Hematopoietic multipotent progenitor cell treated with erythropoietin and hydrocortisone succinate and interleukin-3 and kit ligand, for 6 days (in vitro differentiated cells): Measurements from ENCODE around the gene RUNX2.
A peak's percentile ranks its signal among the peaks of the same experiment; 100 is the strongest.

Experiments
- DNase-seq: peaks from one replicate; pipeline ENCODE4 v3.0.0-alpha.2; 2015

The RUNX2 gene

GRCh38 chr6:45686841-45687569 lies 358.9 kb downstream of the RUNX2 start:
- no peak for DNase-seq

GRCh38 chr6:45687570-45687969 lies 359.4 kb downstream of the RUNX2 start:
- no peak for DNase-seq

- DNase-seq = no peak
Observed at GRCh38 chr6:45688180-45688579, 360.1 kb downstream of the RUNX2 start.

- no peak for DNase-seq
Observed at GRCh38 chr6:45689926-45690615, 361.9 kb downstream of the RUNX2 start.

GRCh38 chr6:45690846-45691245 lies 362.7 kb downstream of the RUNX2 start:
- no peak for DNase-seq

GRCh38 chr6:45691426-45691825 lies 363.3 kb downstream of the RUNX2 start:
- no peak for DNase-seq

GRCh38 chr6:45692021-45692420 lies 363.9 kb downstream of the RUNX2 start:
- no peak for DNase-seq

- no peak for DNase-seq
Observed at GRCh38 chr6:45696738-45697137, 368.6 kb downstream of the RUNX2 start.

- peak; percentile 18 for DNase-seq
Observed at GRCh38 chr6:45697605-45698004, 369.5 kb downstream of the RUNX2 start.

- no peak for DNase-seq
Observed at GRCh38 chr6:45698046-45698445, 369.9 kb downstream of the RUNX2 start.

GRCh38 chr6:45699663-45700062 lies 371.5 kb downstream of the RUNX2 start:
- DNase-seq = peak; percentile 47

- DNase-seq = no peak
Observed at GRCh38 chr6:45702849-45703739, 375.0 kb downstream of the RUNX2 start.

GRCh38 chr6:45704056-45704800 lies 376.1 kb downstream of the RUNX2 start:
- DNase-seq = no peak

- no peak for DNase-seq
Observed at GRCh38 chr6:45705137-45705855, 377.2 kb downstream of the RUNX2 start.

GRCh38 chr6:45706319-45706718 lies 378.2 kb downstream of the RUNX2 start:
- no peak for DNase-seq

- no peak for DNase-seq
Observed at GRCh38 chr6:45707176-45707575, 379.0 kb downstream of the RUNX2 start.

- DNase-seq = no peak
Observed at GRCh38 chr6:45709781-45710220, 381.7 kb downstream of the RUNX2 start.

GRCh38 chr6:45710304-45710821 lies 382.2 kb downstream of the RUNX2 start:
- peak; percentile 58 for DNase-seq

GRCh38 chr6:45712076-45712475 lies 383.9 kb downstream of the RUNX2 start:
- DNase-seq = no peak

GRCh38 chr6:45712786-45713185 lies 384.7 kb downstream of the RUNX2 start:
- no peak for DNase-seq
